ENCODE results near the gene NLRP2B.
"Not testable (repeated sequence)": the region's sequence is repeated elsewhere in the genome, so short reads cannot be mapped to it uniquely, and the experiment has no call there.

NLRP2B gene

DNA sequence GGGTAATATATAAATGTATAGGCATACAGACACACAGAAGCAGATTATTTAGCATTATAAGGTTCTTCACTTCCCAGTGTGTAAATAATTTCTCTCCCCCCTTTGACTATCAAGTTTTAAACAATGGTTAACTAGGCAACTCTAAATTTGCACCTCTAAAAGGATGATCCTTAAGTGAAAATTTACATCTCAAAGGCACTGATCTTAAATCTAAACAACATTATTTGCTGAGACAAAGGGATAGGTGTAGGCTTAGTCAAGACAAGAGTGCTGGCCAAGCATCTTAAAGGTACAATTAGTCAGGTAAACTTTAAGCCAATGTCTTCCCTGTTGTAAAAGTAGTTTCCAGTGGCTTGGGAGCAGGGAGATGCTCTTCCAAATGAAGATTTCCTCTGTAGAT lies 33.0 kb downstream of the NLRP2B start:
- Histone ChIP-seq H3K4me2 (ENCODE audit: low read length) (no peak overlapping the region), H3K9me3 (ENCODE audit: insufficient read depth, low read length) (no peaks in the 10 kb centered on the region), H3K79me2 (ENCODE audit: low read length) (no peaks in the 10 kb centered on the region), H3K4me3 (ENCODE audit: low read length) (no peak overlapping the region), H2AFZ (ENCODE audit: low read depth, low read length) (no peak overlapping the region), H3K36me3 (replicated peaks; ENCODE audit: low read depth, low read length) (no peaks in the 10 kb centered on the region), H3K4me1 (ENCODE audit: low read length) (no peaks in the 10 kb centered on the region), H3K27me3 (ENCODE audit: low read depth, low read length) (no peaks in the 10 kb centered on the region), H3K9ac (ENCODE audit: low read length) (no peak overlapping the region), H3K27ac (ENCODE audit: low read length) (no peak overlapping the region), H4K20me1 (ENCODE audit: insufficient read depth, low read length) (no peaks in the 10 kb centered on the region)
- TF ChIP-seq, protein P1, sequence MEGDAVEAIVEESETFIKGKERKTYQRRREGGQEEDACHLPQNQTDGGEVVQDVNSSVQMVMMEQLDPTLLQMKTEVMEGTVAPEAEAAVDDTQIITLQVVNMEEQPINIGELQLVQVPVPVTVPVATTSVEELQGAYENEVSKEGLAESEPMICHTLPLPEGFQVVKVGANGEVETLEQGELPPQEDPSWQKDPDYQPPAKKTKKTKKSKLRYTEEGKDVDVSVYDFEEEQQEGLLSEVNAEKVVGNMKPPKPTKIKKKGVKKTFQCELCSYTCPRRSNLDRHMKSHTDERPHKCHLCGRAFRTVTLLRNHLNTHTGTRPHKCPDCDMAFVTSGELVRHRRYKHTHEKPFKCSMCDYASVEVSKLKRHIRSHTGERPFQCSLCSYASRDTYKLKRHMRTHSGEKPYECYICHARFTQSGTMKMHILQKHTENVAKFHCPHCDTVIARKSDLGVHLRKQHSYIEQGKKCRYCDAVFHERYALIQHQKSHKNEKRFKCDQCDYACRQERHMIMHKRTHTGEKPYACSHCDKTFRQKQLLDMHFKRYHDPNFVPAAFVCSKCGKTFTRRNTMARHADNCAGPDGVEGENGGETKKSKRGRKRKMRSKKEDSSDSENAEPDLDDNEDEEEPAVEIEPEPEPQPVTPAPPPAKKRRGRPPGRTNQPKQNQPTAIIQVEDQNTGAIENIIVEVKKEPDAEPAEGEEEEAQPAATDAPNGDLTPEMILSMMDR (IDR thresholded peaks at IDR 0.05; ENCODE audit: low read depth, low read length), result no peak
- no peak for TF ChIP-seq EZH2phosphoT487 (IDR thresholded peaks at IDR 0.05; ENCODE audit: low read depth)

DNA sequence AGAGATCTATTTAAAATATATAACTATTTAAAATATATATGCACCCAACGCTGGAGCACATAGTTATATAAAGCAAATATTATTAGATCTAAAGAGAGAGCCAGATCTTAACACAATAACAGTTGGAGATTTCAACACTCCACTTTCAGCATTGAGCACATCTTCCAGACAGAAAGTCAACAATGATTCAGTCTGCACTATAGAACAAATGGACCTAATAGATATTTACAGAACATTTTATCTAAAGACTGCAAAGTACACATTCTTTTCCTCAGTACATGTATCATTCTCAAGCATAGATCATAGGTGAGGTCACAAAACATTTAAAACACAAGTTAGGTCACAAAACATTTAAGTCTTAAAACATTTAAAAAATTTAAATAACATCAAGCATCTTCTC lies 36.4 kb downstream of the NLRP2B start:
- Histone ChIP-seq H3K27ac (ENCODE audit: low read length) (no peak overlapping the region), H4K20me1 (ENCODE audit: insufficient read depth, low read length) (no peaks in the 10 kb centered on the region), H3K79me2 (ENCODE audit: low read length) (no peaks in the 10 kb centered on the region), H3K27me3 (ENCODE audit: low read depth, low read length) (no peaks in the 10 kb centered on the region), H3K4me1 (ENCODE audit: low read length) (no peaks in the 10 kb centered on the region), H3K9me3 (ENCODE audit: insufficient read depth, low read length) (no peaks in the 10 kb centered on the region), H3K36me3 (replicated peaks; ENCODE audit: low read depth, low read length) (no peaks in the 10 kb centered on the region), H3K4me3 (ENCODE audit: low read length) (no peak overlapping the region), H3K4me2 (ENCODE audit: low read length) (no peak overlapping the region), H3K9ac (ENCODE audit: low read length) (no peak overlapping the region), H2AFZ (ENCODE audit: low read depth, low read length) (no peak overlapping the region)
- no peak for TF ChIP-seq EZH2phosphoT487 (IDR thresholded peaks at IDR 0.05; ENCODE audit: low read depth)
- TF ChIP-seq, protein P1 (IDR thresholded peaks at IDR 0.05; ENCODE audit: low read depth, low read length), result no peak

DNA sequence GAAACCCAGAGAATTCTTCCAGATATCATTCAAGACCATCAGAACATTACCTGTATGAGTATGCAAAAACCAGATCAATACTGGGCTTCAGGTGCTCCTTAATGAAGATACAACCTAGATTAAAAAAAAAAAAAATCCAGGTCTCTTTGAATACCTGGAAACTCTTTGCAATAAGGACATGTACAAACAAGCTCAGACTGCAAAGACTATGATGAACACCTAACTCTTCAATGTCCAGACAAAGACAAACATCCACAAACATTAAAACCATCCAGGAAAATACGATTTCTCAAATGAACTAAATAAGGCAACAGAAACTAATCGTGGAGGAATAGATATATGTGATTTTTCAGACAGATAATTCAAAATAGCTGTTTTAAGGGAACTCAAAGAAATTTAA lies 38.7 kb downstream of the NLRP2B start:
- Histone ChIP-seq H3K9ac (ENCODE audit: low read length) (no peak overlapping the region), H2AFZ (ENCODE audit: low read depth, low read length) (no peak overlapping the region), H3K27me3 (ENCODE audit: low read depth, low read length) (no peaks in the 10 kb centered on the region), H3K36me3 (replicated peaks; ENCODE audit: low read depth, low read length) (no peaks in the 10 kb centered on the region), H4K20me1 (ENCODE audit: insufficient read depth, low read length) (no peaks in the 10 kb centered on the region), H3K4me3 (ENCODE audit: low read length) (no peak overlapping the region), H3K27ac (ENCODE audit: low read length) (no peak overlapping the region), H3K9me3 (ENCODE audit: insufficient read depth, low read length) (no peaks in the 10 kb centered on the region), H3K4me1 (ENCODE audit: low read length) (no peaks in the 10 kb centered on the region), H3K4me2 (ENCODE audit: low read length) (no peak overlapping the region), H3K79me2 (ENCODE audit: low read length) (no peaks in the 10 kb centered on the region)
- TF ChIP-seq EZH2phosphoT487 (IDR thresholded peaks at IDR 0.05; ENCODE audit: low read depth), result no peak
- TF ChIP-seq, protein P1 (IDR thresholded peaks at IDR 0.05; ENCODE audit: low read depth, low read length), result no peak

DNA sequence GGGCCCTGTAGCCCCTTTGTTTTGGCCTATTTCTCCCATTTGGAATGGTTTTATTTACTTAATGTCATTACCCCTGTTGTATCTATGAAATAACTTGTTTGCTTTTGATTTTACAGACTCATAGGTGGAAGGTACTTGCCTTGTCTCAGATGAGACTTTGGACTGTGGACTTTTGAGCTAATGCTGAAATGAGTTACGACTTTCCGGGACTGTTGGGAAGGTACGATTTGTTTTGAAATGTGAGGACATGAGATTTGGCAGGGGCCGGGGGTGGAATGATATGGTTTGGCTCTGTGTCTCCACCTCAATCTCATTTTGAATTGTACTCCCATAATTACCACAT lies 39.4 kb downstream of the NLRP2B start:
- no peak overlapping the region for H3K4me3 ChIP-seq (ENCODE audit: low read length)
- H3K4me1 ChIP-seq (ENCODE audit: low read length), result no peaks in the 10 kb centered on the region
- no peak overlapping the region for H3K27ac ChIP-seq (ENCODE audit: low read length)
- H3K27me3 ChIP-seq (ENCODE audit: low read depth, low read length), result no peaks in the 10 kb centered on the region
- TF ChIP-seq, protein P1 (IDR thresholded peaks at IDR 0.05; ENCODE audit: low read depth, low read length), result no peak
- TF ChIP-seq EZH2phosphoT487 (IDR thresholded peaks at IDR 0.05; ENCODE audit: low read depth), result no peak
- no peak overlapping the region for H2AFZ ChIP-seq (ENCODE audit: low read depth, low read length)
- no peaks in the 10 kb centered on the region for H3K9me3 ChIP-seq (ENCODE audit: insufficient read depth, low read length)
- no peaks in the 10 kb centered on the region for H3K79me2 ChIP-seq (ENCODE audit: low read length)
- H4K20me1 ChIP-seq (ENCODE audit: insufficient read depth, low read length), result no peaks in the 10 kb centered on the region
- H3K4me2 ChIP-seq (ENCODE audit: low read length), result no peak overlapping the region
- no peak overlapping the region for H3K9ac ChIP-seq (ENCODE audit: low read length)
- H3K36me3 ChIP-seq (replicated peaks; ENCODE audit: low read depth, low read length), result no peaks in the 10 kb centered on the region

DNA sequence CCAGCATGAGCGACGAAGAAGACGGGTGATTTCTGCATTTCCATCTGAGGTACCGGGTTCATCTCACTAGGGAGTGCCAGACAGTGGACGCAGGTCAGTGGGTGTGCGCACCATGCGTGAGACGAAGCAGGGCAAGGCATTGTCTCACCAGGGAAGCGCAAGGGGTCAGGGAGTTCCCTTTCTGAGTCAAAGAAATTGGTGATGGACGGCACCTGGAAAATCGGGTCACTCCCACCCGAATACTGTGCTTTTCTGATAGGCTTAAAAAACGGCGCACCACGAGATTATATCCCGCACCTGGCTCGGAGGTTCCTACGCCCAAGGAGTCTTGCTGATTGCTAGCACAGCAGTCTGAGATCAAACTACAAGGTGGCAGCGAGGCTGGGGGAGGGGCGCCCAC lies 50.6 kb downstream of the NLRP2B start:
- H2AFZ ChIP-seq (ENCODE audit: low read depth, low read length); H3K9me3 ChIP-seq (ENCODE audit: insufficient read depth, low read length); H3K9ac ChIP-seq (ENCODE audit: low read length); H3K4me1 ChIP-seq (ENCODE audit: low read length); H3K27me3 ChIP-seq (ENCODE audit: low read depth, low read length); H4K20me1 ChIP-seq (ENCODE audit: insufficient read depth, low read length); H3K79me2 ChIP-seq (ENCODE audit: low read length); H3K27ac ChIP-seq (ENCODE audit: low read length); H3K36me3 ChIP-seq (replicated peaks; ENCODE audit: low read depth, low read length); H3K4me2 ChIP-seq (ENCODE audit: low read length); H3K4me3 ChIP-seq (ENCODE audit: low read length): not testable (repeated sequence)

All from OCI-LY3 (cell line).